Caco-2 (cell line): ENCODE measurements around the gene STK10. TPM values are rescaled to one million over a fixed set of nuclear protein-coding genes. Genes with fewer than 3 reads are reported as not detected.

Experiments
- BruUV-seq: library from RNA; stranded (reverse); fragments of 400-500 nt; replicated peaks from 2 replicates; lab custom pipeline; 2021; lab: Mats Ljungman, UMichigan
- CTCF ChIA-PET: fragments of 300-600 bp; sonication (Branson Sonifier 250); formaldehyde crosslinking; loops from one replicate; lab custom pipeline; 2022; ENCODE audit warnings: antibody characterized with exemption; lab: Charles Lee
- POLR2A ChIA-PET: fragments of 300-600 bp; sonication (Branson Sonifier 250); formaldehyde crosslinking; loops from one replicate; lab custom pipeline; 2022; ENCODE audit warnings: antibody characterized with exemption; lab: Charles Lee
- DNase-seq, 2 experiments: peaks; one replicate each; pipeline versions ENCODE4 v3.0.0 to v3.0.0-alpha.2; 2020 to 2022
- H3K27me3 ChIP-seq: replicated peaks from 2 replicates; pipeline ENCODE4 v1.6.0; 2011; ENCODE audit warnings: low read length; ENCODE audit not compliant: control insufficient read depth, insufficient read depth
- H3K36me3 ChIP-seq: 2 replicates; pipeline ENCODE4 v1.5.1; 2011; ENCODE audit warnings: low read length; ENCODE audit not compliant: control insufficient read depth, insufficient read depth
- H3K4me1 ChIP-seq: fragments of 250-450 bp; sonication (Bioruptor Pico); 2 replicates; pipeline ENCODE4 v1.5.1; 2020; ENCODE audit warnings: mild to moderate bottlenecking
- H3K4me3 ChIP-seq: 2 replicates; pipeline ENCODE4 v1.5.1; 2011; ENCODE audit warnings: low read depth, mild to moderate bottlenecking, control low read depth, low read length
- H3K9me3 ChIP-seq: fragments of 250-450 bp; sonication (Bioruptor Pico); 2 replicates; pipeline ENCODE4 v1.5.1; 2020; ENCODE audit warnings: mild to moderate bottlenecking, moderate library complexity
- H3K27ac Mint-ChIP-seq: one replicate; pipeline ENCODE4 v1.8.0; 2022; ENCODE audit warnings: mixed read lengths; ENCODE audit not compliant: unreplicated experiment
- H3K27me3 Mint-ChIP-seq: one replicate; pipeline ENCODE4 v1.8.0; 2022; ENCODE audit warnings: mixed read lengths; ENCODE audit not compliant: insufficient read depth, unreplicated experiment
- H3K36me3 Mint-ChIP-seq: one replicate; pipeline ENCODE4 v1.8.0; 2022; ENCODE audit warnings: mild to moderate bottlenecking, mixed read lengths; ENCODE audit not compliant: insufficient read depth, unreplicated experiment
- H3K4me1 Mint-ChIP-seq: one replicate; pipeline ENCODE4 v1.8.0; 2022; ENCODE audit warnings: low read depth, mixed read lengths; ENCODE audit not compliant: unreplicated experiment
- H3K4me3 Mint-ChIP-seq: one replicate; pipeline ENCODE4 v1.8.0; 2022; ENCODE audit warnings: mild to moderate bottlenecking, moderate library complexity, mixed read lengths; ENCODE audit not compliant: unreplicated experiment
- H3K9me3 Mint-ChIP-seq: one replicate; pipeline ENCODE4 v1.8.0; 2022; ENCODE audit warnings: mixed read lengths; ENCODE audit not compliant: unreplicated experiment
- intact Hi-C: fragments of 100-400 bp; cut with micrococcal nuclease; formaldehyde crosslinking; loops from one replicate; pipeline ENCODE4 v1.10.0; 2022; ENCODE audit not compliant: unreplicated experiment
- total RNA-seq: library from RNA; stranded (reverse); gene quantifications from 2 replicates; pipeline ENCODE4 v1.2.3, GENCODE V29; 2022
- TF ChIP-seq, protein P1 (sequence below), 2 experiments: fragments of 200-600 bp in 1 of 2; IDR thresholded peaks; 1 replicate in 1 of 2; 2 replicates in 1 of 2; pipeline versions ENCODE4 v1.5.1 to v1.8.0; 2011 to 2022; ENCODE audit warnings: antibody characterized with exemption in 1 of 2, control low read depth in 1 of 2, inconsistent platforms in 1 of 2, low read depth in 1 of 2, low read length in 1 of 2, mild to moderate bottlenecking in 1 of 2, moderate library complexity in 1 of 2; ENCODE audit not compliant: insufficient read depth in 1 of 2, severe bottlenecking in 1 of 2, unreplicated experiment in 1 of 2

Gene STK10
- total RNA-seq, 1 experiment from 2014 or later = 10.3 TPM

DNA sequence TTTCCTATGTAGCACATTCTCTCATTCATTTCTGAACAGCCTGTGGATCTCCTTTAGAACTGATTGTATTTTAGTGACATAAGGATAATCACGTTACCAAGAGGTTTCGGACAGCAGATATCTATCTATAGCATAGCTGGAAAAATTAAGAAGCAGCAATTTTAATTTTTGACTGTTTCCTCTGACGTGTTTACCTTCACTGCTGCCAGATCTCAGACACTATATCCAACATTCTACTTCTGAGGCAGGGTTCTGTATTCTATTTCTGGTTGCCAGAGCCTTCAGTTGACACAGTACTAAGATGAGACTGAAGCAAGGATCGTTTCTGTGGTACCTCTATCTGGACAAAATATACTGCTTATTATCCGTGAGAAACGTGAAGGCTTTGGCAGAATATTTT is 5.8 kb upstream of the STK10 start, which contains the start of gene EFCAB9:
TSS of gene EFCAB9 (plus strand) at position 301 of the 400 bp plus-strand sequence. CDS start at position 302, 1 bp downstream.
- Histone ChIP-seq H3K9me3 (no peaks in the 10 kb centered on the region), H3K36me3 (no peaks in the 10 kb centered on the region), H3K27me3 (no peaks in the 10 kb centered on the region), H3K4me1 (no peaks in the 10 kb centered on the region), H3K4me3 (no peak within 1 kb of the TSS)
- Mint-ChIP-seq H3K4me1 (no peaks in the 10 kb centered on the region), H3K9me3 (no peaks in the 10 kb centered on the region), H3K36me3 (no peaks in the 10 kb centered on the region), H3K27me3 (peaks cover 3% of the 10 kb centered on the region), H3K27ac (no peak within 1 kb of the TSS), H3K4me3 (no peak within 1 kb of the TSS)
- ChIA-PET CTCF (no interaction called here), POLR2A (no interaction called here)
- intact Hi-C loops = no loop called here
- TF ChIP-seq, protein P1, sequence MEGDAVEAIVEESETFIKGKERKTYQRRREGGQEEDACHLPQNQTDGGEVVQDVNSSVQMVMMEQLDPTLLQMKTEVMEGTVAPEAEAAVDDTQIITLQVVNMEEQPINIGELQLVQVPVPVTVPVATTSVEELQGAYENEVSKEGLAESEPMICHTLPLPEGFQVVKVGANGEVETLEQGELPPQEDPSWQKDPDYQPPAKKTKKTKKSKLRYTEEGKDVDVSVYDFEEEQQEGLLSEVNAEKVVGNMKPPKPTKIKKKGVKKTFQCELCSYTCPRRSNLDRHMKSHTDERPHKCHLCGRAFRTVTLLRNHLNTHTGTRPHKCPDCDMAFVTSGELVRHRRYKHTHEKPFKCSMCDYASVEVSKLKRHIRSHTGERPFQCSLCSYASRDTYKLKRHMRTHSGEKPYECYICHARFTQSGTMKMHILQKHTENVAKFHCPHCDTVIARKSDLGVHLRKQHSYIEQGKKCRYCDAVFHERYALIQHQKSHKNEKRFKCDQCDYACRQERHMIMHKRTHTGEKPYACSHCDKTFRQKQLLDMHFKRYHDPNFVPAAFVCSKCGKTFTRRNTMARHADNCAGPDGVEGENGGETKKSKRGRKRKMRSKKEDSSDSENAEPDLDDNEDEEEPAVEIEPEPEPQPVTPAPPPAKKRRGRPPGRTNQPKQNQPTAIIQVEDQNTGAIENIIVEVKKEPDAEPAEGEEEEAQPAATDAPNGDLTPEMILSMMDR (IDR thresholded peaks at IDR 0.05; ENCODE audit: insufficient read depth in 1 of 2, low read depth in 1 of 2, low read length in 1 of 2, severe bottlenecking in 1 of 2, unreplicated experiment in 1 of 2) = no peak
- BruUV-seq = no TSS peak
- DNase-seq = no peak

DNA sequence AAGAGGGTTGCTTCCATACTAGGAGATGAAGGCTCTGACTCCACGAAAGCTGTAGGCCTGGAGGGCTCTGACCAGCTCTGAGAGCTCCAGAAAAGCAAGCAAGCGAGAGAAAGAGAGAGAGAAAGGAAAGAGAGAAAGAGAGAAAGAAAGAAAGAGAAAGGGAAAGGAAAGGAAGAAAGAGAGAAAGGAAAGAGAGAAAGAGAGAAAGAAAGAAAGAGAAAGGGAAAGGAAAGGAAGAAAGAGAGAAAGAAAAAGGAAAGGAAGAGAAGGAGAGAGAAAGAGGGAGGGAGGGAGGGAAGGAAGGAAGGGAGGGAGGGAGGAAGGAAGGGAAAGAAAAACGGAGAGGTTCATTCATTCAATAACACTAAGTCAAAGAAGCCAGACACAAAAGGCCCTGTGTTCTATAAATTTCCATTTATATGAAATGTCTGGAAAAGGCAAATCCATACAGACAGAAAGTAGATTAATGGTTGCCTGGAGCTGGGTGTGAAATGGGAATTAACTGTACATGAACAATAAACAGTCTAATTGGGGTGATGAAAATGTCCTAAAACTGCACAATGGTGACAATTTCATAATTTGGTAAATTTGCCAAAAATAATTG is 1.8 kb upstream of the STK10 start:
- no peaks in the 10 kb centered on the region for H3K36me3 ChIP-seq
- no TSS peak for BruUV-seq
- H3K27me3 ChIP-seq = no peaks in the 10 kb centered on the region
- H3K9me3 Mint-ChIP-seq = no peaks in the 10 kb centered on the region
- intact Hi-C loops = loop anchor here (5.0 kb wide), 2 partner anchors 47 to 277 kb away; no protein-coding TSS in a partner anchor
- no peak overlapping the region for H3K27ac Mint-ChIP-seq
- H3K4me1 Mint-ChIP-seq = no peaks in the 10 kb centered on the region
- H3K4me1 ChIP-seq = peaks cover 8% of the 10 kb centered on the region; the same call in 1 of the 2 replicates
- no peak overlapping the region for H3K4me3 ChIP-seq
- H3K4me3 Mint-ChIP-seq = no peak overlapping the region
- no peak for DNase-seq
- H3K27me3 Mint-ChIP-seq = peaks cover 3% of the 10 kb centered on the region
- TF ChIP-seq, protein P1 (IDR thresholded peaks at IDR 0.05; ENCODE audit: insufficient read depth in 1 of 2, low read depth in 1 of 2, low read length in 1 of 2, severe bottlenecking in 1 of 2, unreplicated experiment in 1 of 2) = no peak
- CTCF ChIA-PET = interaction anchor here (0.5 to 2.0 kb wide), 4 partner anchors 15 to 574 kb away, joined by 3 to 7 read pairs (median 4); no protein-coding TSS in a partner anchor
- peaks cover 17% of the 10 kb centered on the region for H3K36me3 Mint-ChIP-seq
- H3K9me3 ChIP-seq = no peaks in the 10 kb centered on the region
- POLR2A ChIA-PET = no interaction called here

DNA sequence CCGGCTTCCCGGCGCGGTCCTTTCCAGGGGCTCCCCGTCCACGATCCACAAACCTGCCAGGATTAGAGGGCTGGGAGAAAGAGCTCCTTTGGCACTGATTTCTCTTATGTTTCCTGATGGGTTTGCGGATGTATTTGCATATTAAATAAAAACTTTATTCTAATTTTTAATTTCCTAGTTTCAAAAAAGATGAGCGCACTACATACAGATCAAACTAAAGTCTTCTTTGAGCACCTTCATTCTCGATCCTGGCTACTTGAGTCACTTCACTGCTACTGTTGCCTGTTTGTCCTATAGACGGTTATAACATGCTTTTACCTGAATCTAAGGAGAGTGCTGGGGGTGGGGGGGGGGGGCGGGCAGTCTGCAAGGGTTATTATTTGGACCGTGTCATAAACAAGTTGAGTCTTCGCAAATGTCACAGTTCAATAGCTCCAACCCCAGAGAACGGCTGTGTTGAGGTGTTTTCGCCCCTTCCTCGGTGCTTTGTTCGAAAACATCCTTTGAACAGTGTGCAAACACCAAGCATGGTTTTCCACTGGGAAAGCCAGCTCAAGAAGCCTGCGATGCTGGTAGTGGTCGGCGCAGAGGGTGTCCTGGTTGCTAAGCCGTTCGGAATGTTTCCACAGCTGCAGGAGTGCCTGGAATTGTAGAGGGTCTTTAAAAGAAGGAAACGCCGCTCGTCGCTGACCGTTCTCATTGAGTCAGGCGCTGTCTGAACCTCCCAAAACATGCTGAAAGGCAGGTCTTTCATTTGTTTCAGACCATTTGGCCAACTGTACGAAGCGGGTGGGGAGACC is 1.1 kb upstream of the STK10 start:
- Mint-ChIP-seq H3K9me3 (no peaks in the 10 kb centered on the region), H3K36me3 (peaks cover 17% of the 10 kb centered on the region), H3K27ac (no peak overlapping the region), H3K4me3 (peak overlapping the region; percentile 98), H3K4me1 (no peaks in the 10 kb centered on the region), H3K27me3 (peaks cover 3% of the 10 kb centered on the region)
- Histone ChIP-seq H3K4me3 (peak overlapping the region; percentile 91), H3K36me3 (no peaks in the 10 kb centered on the region), H3K4me1 (peaks cover 8% of the 10 kb centered on the region; the same call in 1 of the 2 replicates), H3K9me3 (no peaks in the 10 kb centered on the region), H3K27me3 (no peaks in the 10 kb centered on the region)
- no peak for DNase-seq
- TF ChIP-seq, protein P1 (IDR thresholded peaks at IDR 0.05; ENCODE audit: insufficient read depth in 1 of 2, low read depth in 1 of 2, low read length in 1 of 2, severe bottlenecking in 1 of 2, unreplicated experiment in 1 of 2) = no peak
- BruUV-seq = no TSS peak
- intact Hi-C loops = loop anchor here (1.0 to 5.0 kb wide), 6 partner anchors 27 to 277 kb away; partner anchors contain the start of gene UBTD2
- POLR2A ChIA-PET = interaction anchor here (0.8 kb wide), 1 partner anchor 183 kb away, joined by 3 read pairs; the partner anchor contains the start of gene FBXW11
- CTCF ChIA-PET = interaction anchor here (0.6 to 2.0 kb wide), 9 partner anchors 15 to 574 kb away, joined by 3 to 8 read pairs (median 3); partner anchors contain the start of gene FBXW11
